ENCODE data around the gene CCDC190. TPM values are rescaled to one million over a fixed set of nuclear protein-coding genes. Genes with fewer than 3 reads are reported as not detected.

Gene CCDC190
- total and polyA plus RNA-seq, 12 donors: not detected

GRCh38 chr1:162893612-162893908 lies 32.6 kb upstream of the CCDC190 start:
- Histone ChIP-seq H3K27ac (no peak overlapping the region), H3K4me1 (replicated peaks in 1 of 2) (peaks cover 0 to 7% of the 10 kb centered on the region in 2 donors), H3K4me3 (no peak overlapping the region), H3K27me3 (no peaks in the 10 kb centered on the region), H3K9me3 (replicated peaks in 1 of 3) (no peaks in the 10 kb centered on the region), H3K36me3 (replicated peaks in 1 of 2) (no peaks in the 10 kb centered on the region)
- intact Hi-C loops (cut with DNase I): no loop called here
- no peak for DNase-seq
- TF ChIP-seq POLR2A (IDR thresholded peaks at IDR 0.05) (no peak), CTCF (IDR thresholded peaks at IDR 0.05) (no peak)

DNA sequence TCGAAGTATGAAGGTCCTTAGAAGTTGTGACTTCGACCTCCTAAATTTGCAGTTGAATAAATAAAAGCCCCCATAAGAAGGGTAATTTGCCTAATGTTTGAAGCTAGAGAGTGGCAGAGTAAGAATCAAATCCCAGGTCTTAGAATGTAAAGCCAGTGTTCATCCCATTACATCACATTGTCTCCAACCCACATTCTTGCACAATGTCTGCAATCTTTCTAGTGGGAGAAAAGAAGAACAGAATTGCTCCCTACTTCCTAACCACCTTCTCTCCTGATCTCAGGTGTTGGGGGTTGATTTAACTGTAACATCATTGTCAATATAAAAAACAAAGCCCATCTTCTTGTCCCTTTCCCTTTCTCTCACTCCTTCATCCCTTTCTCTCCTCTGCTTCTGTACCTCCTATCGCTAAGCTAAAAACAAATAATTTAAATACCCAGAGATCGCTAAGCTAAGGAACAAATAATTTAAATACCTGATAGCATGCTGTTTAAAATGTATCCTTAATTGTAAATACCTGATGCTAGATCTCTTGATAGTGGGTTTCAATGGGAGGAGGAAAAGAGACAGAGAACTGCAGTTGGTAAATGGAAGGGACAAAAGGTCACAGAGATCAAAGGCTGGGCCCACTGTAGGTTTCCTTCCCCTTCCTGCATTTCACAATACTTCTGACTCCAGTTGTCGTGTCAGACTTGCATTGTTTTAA lies 32.1 kb upstream of the CCDC190 start:
- no peak overlapping the region for H3K27ac ChIP-seq
- WGBS, 4 donors: 58 to 65% (median 63%) methylated on average over 5 of the region's 5 CpGs
- TF ChIP-seq POLR2A (IDR thresholded peaks at IDR 0.05) (no peak), CTCF (IDR thresholded peaks at IDR 0.05) (no peak)

DNA sequence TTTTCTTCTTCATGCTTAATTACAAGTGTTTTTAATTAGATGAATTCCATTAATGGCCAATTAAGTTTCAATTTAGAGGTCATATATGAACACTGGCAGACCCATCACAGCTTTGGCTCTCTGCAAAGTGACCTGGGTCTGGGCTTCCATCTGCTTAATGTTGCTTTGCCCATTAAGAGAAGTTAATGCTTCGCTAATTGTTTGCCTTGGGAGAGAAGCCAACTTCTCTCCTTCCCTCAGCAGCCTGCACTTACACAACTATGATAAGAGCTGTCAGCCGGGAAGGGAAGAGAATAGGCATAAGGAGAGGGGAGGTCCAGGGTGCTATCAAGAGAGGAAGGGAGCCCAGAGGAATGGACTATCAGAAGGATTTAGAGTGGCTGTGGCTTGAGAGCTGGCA lies 29.0 kb upstream of the CCDC190 start:
- TF ChIP-seq CTCF (IDR thresholded peaks at IDR 0.05) (no peak), POLR2A (IDR thresholded peaks at IDR 0.05) (no peak)
- no peak overlapping the region for H3K27ac ChIP-seq
- DNase-seq: no peak
- H3K9me3 ChIP-seq (replicated peaks in 1 of 3): no peaks in the 10 kb centered on the region
- H3K27me3 ChIP-seq: no peaks in the 10 kb centered on the region
- 50 to 64% (median 50%) methylated on average over 2 of the region's 2 CpGs for WGBS, 4 donors
- no peaks in the 10 kb centered on the region for H3K36me3 ChIP-seq (replicated peaks in 1 of 2)
- intact Hi-C loops (cut with DNase I): no loop called here
- peaks cover 0 to 7% of the 10 kb centered on the region in 2 donors for H3K4me1 ChIP-seq (replicated peaks in 1 of 2)
- no peak overlapping the region for H3K4me3 ChIP-seq

More for the DNA sequence above, 32.1 kb upstream of the CCDC190 start:
- Histone ChIP-seq H3K4me3 (no peak overlapping the region), H3K9me3 (replicated peaks in 1 of 3) (no peaks in the 10 kb centered on the region), H3K36me3 (replicated peaks in 1 of 2) (no peaks in the 10 kb centered on the region), H3K27me3 (no peaks in the 10 kb centered on the region), H3K4me1 (replicated peaks in 1 of 2) (peaks cover 0 to 7% of the 10 kb centered on the region in 2 donors)
- DNase-seq: peak in 1 of 7 donors; percentile 5
- intact Hi-C loops (cut with DNase I): no loop called here

GRCh38 chr1:162886705-162887104 lies 25.7 kb upstream of the CCDC190 start:
- H3K27ac ChIP-seq: no peak overlapping the region
- WGBS, 4 donors: 94 to 98% (median 98%) methylated on average over 2 of the region's 2 CpGs
- intact Hi-C loops (cut with DNase I): no loop called here
- DNase-seq: no peak
- H3K9me3 ChIP-seq (replicated peaks in 1 of 3): no peaks in the 10 kb centered on the region
- TF ChIP-seq POLR2A (IDR thresholded peaks at IDR 0.05): no peak
- TF ChIP-seq CTCF (IDR thresholded peaks at IDR 0.05): no peak
- no peaks in the 10 kb centered on the region for H3K27me3 ChIP-seq
- no peaks in the 10 kb centered on the region for H3K36me3 ChIP-seq (replicated peaks in 1 of 2)
- H3K4me1 ChIP-seq (replicated peaks in 1 of 2): no peaks in the 10 kb centered on the region
- H3K4me3 ChIP-seq: no peak overlapping the region

Measured in adrenal gland (tissue), 12 donors.